GM12878 (cell line): Measurements from ENCODE around the gene NHEJ1.

Source experiments
- CHD1 ChIP-seq: IDR thresholded peaks from 2 replicates; pipeline ENCODE4 v1.6.1; 2012; ENCODE audit warnings: low read depth, low read length, improper control_type of control experiment
- PBX3 ChIP-seq: IDR thresholded peaks from 2 replicates; pipeline ENCODE4 v1.6.1; 2011; ENCODE audit warnings: mild to moderate bottlenecking, low read depth, low read length, moderate library complexity; ENCODE audit not compliant: insufficient replicate concordance

DNA sequence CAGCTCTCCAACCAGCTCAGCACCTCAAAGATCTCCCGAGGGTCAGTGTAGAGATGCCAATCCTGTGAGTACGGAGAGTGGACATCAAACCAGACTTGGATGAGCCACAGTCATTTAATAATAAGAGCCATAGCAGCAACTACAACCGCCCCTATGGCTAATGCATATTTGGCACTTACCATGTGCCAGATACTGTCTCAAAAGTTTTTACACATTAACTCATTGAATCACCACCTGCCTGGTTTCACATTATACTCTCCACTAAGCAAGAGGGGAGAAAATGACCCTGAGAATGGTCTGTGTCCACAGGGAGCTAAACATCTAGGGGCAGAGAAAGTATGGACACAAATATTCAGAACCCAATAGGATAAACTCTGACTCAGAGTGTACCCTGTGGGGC, 13.5 kb upstream of the NHEJ1 start:
- TF ChIP-seq PBX3 (no peak), CHD1 (no peak)
